ENCODE data around the gene SYTL1.

The SYTL1 gene

DNA sequence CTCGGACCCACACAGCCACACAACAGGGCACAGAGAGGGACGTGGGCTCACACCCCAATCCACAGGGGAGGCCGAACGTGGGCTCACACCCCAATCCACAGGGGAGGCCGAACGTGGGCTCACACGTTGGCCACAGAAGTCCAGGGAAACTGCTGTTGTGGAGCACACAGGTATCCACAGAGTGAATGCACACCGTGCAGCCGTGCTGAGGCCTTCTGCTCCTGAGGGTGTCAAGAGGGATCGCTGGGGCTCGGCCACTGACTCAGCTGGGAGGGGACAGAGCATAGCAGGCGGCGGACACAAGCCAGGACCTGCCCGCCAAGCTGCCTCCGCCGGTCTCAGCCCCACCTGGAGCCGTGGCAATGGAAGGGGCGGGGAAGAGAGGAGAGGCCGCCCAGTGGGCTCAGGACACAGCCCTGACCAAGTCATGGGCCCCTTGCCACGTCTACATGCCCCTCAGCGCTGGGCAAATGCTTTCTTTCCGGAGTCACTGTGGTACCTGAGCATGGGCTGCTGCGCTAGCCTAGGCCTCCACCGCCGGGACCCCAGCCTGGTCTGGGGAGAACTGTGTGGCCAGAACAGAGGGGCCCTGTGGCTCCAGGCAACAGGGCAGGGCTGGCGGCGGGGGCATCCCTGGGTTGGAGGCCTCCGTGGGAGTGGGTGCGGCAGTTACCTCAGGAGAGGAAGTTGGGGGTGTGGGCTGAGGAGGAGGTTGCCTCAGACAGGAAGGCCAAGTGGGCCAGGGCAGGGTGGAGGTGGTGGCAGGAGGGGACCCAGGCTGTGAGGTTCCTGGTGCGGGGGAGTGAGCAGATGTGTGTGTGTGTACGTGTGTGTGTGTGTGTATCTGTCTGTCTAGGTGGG lies 1.2 kb downstream of the SYTL1 start:
- ChIA-PET POLR2A (ENCODE audit: low non-redundant PET) (interaction anchor here (0.6 to 1.4 kb wide), 7 partner anchors 8 to 301 kb away, joined by 3 to 11 read pairs (median 3); no protein-coding TSS in a partner anchor), CTCF (interaction anchor here (0.7 to 1.6 kb wide), 6 partner anchors 10 to 246 kb away, joined by 3 to 9 read pairs (median 4); no protein-coding TSS in a partner anchor)
- peak overlapping the region; percentile 98 for H3K27ac ChIP-seq
- peak; percentile 97 for DNase-seq (ENCODE audit: low spot score)
- TF ChIP-seq, protein P1, sequence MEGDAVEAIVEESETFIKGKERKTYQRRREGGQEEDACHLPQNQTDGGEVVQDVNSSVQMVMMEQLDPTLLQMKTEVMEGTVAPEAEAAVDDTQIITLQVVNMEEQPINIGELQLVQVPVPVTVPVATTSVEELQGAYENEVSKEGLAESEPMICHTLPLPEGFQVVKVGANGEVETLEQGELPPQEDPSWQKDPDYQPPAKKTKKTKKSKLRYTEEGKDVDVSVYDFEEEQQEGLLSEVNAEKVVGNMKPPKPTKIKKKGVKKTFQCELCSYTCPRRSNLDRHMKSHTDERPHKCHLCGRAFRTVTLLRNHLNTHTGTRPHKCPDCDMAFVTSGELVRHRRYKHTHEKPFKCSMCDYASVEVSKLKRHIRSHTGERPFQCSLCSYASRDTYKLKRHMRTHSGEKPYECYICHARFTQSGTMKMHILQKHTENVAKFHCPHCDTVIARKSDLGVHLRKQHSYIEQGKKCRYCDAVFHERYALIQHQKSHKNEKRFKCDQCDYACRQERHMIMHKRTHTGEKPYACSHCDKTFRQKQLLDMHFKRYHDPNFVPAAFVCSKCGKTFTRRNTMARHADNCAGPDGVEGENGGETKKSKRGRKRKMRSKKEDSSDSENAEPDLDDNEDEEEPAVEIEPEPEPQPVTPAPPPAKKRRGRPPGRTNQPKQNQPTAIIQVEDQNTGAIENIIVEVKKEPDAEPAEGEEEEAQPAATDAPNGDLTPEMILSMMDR (conservative IDR thresholded peaks at IDR 0.05; ENCODE audit: low read depth): no peak

DNA sequence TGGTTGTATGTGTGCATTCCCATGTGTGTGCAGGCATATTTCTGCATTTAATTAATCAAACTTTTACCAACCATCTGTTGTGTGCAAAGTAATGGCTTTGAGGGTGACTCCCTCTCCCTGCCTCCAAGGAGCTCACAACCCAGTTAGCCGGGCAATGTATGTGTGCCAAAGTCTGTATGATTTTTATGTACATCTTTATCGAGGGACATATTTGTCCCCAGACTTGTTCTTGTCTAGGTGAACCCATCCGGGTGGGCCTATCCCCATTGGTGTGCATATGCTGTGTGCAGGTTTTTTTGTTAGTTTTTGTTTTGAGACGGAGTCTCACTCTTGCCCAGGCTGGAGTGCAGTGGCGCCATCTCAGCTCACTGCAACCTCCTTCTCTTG lies 1.8 kb downstream of the SYTL1 start:
- ChIA-PET POLR2A (ENCODE audit: low non-redundant PET) (interaction anchor here (1.3 kb wide), 1 partner anchor 22 kb away, joined by 11 read pairs; no protein-coding TSS in a partner anchor), CTCF (interaction anchor here (1.1 to 1.6 kb wide), 2 partner anchors 11 to 15 kb away, joined by 4 read pairs; no protein-coding TSS in a partner anchor)
- H3K27ac ChIP-seq: peak overlapping the region; percentile 98
- TF ChIP-seq, protein P1 (conservative IDR thresholded peaks at IDR 0.05; ENCODE audit: low read depth): no peak
- no peak for DNase-seq (ENCODE audit: low spot score)

DNA sequence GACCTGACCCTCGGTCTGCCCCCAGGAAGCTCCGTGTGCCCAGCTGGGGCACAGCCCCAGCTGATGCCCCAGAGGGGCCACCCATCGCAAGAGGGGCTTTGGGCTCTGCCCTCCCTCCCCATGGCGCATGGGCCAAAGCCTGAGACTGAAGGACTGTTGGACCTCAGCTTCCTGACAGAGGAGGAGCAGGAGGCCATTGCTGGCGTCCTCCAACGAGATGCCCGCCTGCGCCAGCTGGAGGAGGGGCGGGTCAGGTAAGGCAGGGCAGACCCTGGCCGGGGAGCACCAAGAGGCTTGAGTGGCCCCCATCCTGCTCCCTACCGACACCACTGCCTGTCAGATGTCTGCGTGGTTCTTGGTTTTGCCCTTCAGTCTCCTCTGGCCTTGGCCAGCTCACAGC lies 3.5 kb downstream of the SYTL1 start:
- DNase-seq (ENCODE audit: low spot score): no peak
- ChIA-PET CTCF (interaction anchor here (1.2 to 1.6 kb wide), 3 partner anchors 12 to 44 kb away, joined by 4 to 14 read pairs (median 5); partner anchors contain the start of gene MAP3K6), POLR2A (ENCODE audit: low non-redundant PET) (no interaction called here)
- H3K27ac ChIP-seq: peak overlapping the region; percentile 98
- TF ChIP-seq, protein P1 (conservative IDR thresholded peaks at IDR 0.05; ENCODE audit: low read depth): no peak

DNA sequence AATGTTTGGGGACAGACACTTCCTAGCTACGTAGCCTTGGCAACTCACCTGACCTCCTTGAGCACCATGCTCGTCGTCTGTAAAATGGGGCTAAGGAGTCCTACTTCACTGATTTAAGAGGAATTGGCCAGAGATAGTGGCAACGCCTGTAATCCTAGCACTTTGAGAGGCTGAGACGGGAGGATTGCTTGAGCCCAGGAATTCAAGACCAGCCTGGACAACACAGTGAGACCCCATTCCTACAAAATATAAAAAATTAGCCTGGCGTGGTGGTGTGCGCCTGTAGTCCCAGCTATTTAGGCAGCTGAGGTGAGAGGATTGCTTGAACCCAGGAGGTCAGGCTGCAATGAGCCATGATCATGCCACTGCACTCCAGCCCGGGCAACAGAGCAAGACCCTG lies 4.5 kb downstream of the SYTL1 start:
- POLR2A ChIA-PET (ENCODE audit: low non-redundant PET): no interaction called here
- TF ChIP-seq, protein P1 (conservative IDR thresholded peaks at IDR 0.05; ENCODE audit: low read depth): no peak
- H3K27ac ChIP-seq: peak overlapping the region; percentile 98
- CTCF ChIA-PET: interaction anchor here (0.7 to 1.6 kb wide), 3 partner anchors 11 to 265 kb away, joined by 4 to 14 read pairs (median 5); partner anchors contain the start of gene MAP3K6
- DNase-seq (ENCODE audit: low spot score): no peak

DNA sequence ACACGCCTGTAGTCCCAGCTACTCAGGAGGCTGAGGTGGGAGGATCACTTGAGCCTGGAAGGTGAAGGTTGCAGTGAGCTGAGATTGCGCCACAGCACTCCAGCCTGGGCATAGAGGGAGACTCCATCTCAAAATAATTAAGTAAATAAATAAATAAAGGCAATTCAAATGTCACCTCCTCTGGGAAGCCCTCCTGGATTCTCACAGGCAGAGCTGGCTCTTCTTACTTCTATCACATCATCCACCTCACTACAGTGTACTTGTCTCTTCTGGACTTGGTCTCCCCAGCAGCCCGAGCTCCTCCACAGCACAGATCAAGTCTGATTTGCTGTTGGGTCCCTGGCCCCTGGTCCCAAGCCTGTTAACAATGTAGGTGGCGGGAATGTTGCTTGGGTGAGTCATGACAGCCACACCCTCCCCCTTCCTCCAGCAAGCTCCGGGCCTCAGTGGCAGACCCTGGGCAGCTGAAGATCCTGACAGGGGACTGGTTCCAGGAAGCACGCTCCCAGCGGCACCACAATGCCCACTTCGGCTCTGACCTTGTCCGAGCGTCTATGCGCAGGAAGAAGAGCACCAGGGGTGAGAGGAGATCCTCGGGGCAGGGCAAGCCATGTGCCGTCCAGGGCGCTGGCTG lies 5.3 kb downstream of the SYTL1 start:
- ChIA-PET CTCF (interaction anchor here (0.7 to 1.0 kb wide), 2 partner anchors 10 to 264 kb away, joined by 4 read pairs; no protein-coding TSS in a partner anchor), POLR2A (ENCODE audit: low non-redundant PET) (no interaction called here)
- no peak for DNase-seq (ENCODE audit: low spot score)
- H3K27ac ChIP-seq: peak overlapping the region; percentile 98
- TF ChIP-seq, protein P1 (conservative IDR thresholded peaks at IDR 0.05; ENCODE audit: low read depth): no peak

Data from RWPE1 (cell line).